SK-N-SH (cell line): ENCODE results near the gene PPM1E. TPM values are rescaled to one million over a fixed set of nuclear protein-coding genes. Genes with fewer than 3 reads are reported as not detected.

Experiments used
- CTCF ChIA-PET: fragments of 300-600, 350-600 bp; formaldehyde crosslinking; extraction: SDS; loops from one replicate; lab custom pipeline; 2021; lab: Yijun Ruan, JAX
- POLR2A ChIA-PET: fragments of 350-600 bp; sonication (Branson Sonifier 250); formaldehyde crosslinking; extraction: SDS; loops from one replicate; lab custom pipeline; 2020; ENCODE audit warnings: antibody characterized with exemption, inconsistent platforms; lab: Yijun Ruan, JAX
- DNase-seq: peaks from one replicate; pipeline ENCODE4 v3.0.0; 2012
- H2AFZ ChIP-seq: fragments of 200-600 bp; sonication (generic); 2 replicates; pipeline ENCODE4 v1.8.1; 2016; ENCODE audit warnings: antibody characterized with exemption, mild to moderate bottlenecking, low read depth
- H3F3A ChIP-seq: fragments of 200-600 bp; sonication (generic); replicated peaks from 2 replicates; pipeline ENCODE3; 2016; ENCODE audit warnings: antibody characterized with exemption, mild to moderate bottlenecking; ENCODE audit not compliant: insufficient read depth
- H3K27ac ChIP-seq, 2 experiments: fragments of 200-500 bp in 1 of 2; fragments of 200-600 bp in 1 of 2; sonication (Bioruptor generic) in 1 of 2; sonication (generic), shearing (Covaris generic) in 1 of 2; 2 replicates each; pipeline versions ENCODE4 v1.5.1 to v1.6.1; 2014 to 2016; ENCODE audit warnings: low read depth in 2 of 2, inconsistent platforms in 1 of 2, low read length in 1 of 2, mild to moderate bottlenecking in 1 of 2, mixed read lengths in 1 of 2
- H3K27me3 ChIP-seq: fragments of 200-600 bp; sonication (generic), shearing (Covaris generic); 2 replicates; pipeline ENCODE4 v1.6.1; 2016; ENCODE audit warnings: mixed run types; ENCODE audit not compliant: insufficient read depth
- H3K36me3 ChIP-seq, 2 experiments: fragments of 200-500 bp in 1 of 2; fragments of 200-600 bp in 1 of 2; sonication (Bioruptor generic) in 1 of 2; sonication (generic) in 1 of 2; replicated peaks in 1 of 2; 2 replicates each; pipeline versions ENCODE3 to v1.5.1; 2014 to 2016; ENCODE audit warnings: low read length in 1 of 2, mild to moderate bottlenecking in 1 of 2; ENCODE audit not compliant: insufficient read depth in 2 of 2, control insufficient read depth in 1 of 2
- H3K4me1 ChIP-seq, 2 experiments: fragments of 200-500 bp in 1 of 2; fragments of 200-600 bp in 1 of 2; sonication (Bioruptor generic) in 1 of 2; sonication (generic), shearing (Covaris generic) in 1 of 2; 2 replicates each; pipeline versions ENCODE4 v1.5.1 to v1.6.1; 2014 to 2016; ENCODE audit warnings: low read depth in 1 of 2, low read length in 1 of 2, mixed run types in 1 of 2; ENCODE audit not compliant: insufficient read depth in 2 of 2, control insufficient read depth in 1 of 2
- H3K4me2 ChIP-seq: fragments of 200-600 bp; sonication (generic), shearing (Covaris generic); 2 replicates; pipeline ENCODE4 v1.6.1; 2017; ENCODE audit warnings: mixed run types
- H3K4me3 ChIP-seq, 2 experiments: fragments of 200-500 bp in 1 of 2; fragments of 200-600 bp in 1 of 2; sonication (Bioruptor generic) in 1 of 2; sonication (generic), shearing (Covaris generic) in 1 of 2; 2 replicates each; pipeline versions ENCODE4 v1.5.1 to v1.8.1; 2014 to 2016; ENCODE audit warnings: low read depth in 2 of 2, inconsistent platforms in 1 of 2, low read length in 1 of 2, mild to moderate bottlenecking in 1 of 2, mixed read lengths in 1 of 2, moderate library complexity in 1 of 2
- H3K79me2 ChIP-seq: fragments of 200-600 bp; sonication (generic); 2 replicates; pipeline ENCODE4 v1.8.1; 2017; ENCODE audit warnings: mild to moderate bottlenecking; ENCODE audit not compliant: insufficient read depth
- H3K9ac ChIP-seq: fragments of 200-600 bp; sonication (generic); 2 replicates; pipeline ENCODE4 v1.6.1; 2017; ENCODE audit warnings: mixed run types
- H3K9me2 ChIP-seq: fragments of 200-600 bp; sonication (generic); 2 replicates; pipeline ENCODE4 v1.6.1; 2017; ENCODE audit warnings: mixed run types
- H3K9me3 ChIP-seq: fragments of 200-600 bp; sonication (generic); 2 replicates; pipeline ENCODE4 v1.6.1; 2017; ENCODE audit warnings: mixed run types, mild to moderate bottlenecking, moderate library complexity
- H4K20me1 ChIP-seq: fragments of 200-600 bp; sonication (generic); 2 replicates; pipeline ENCODE4 v1.6.1; 2017; ENCODE audit warnings: mild to moderate bottlenecking, mixed run types; ENCODE audit not compliant: insufficient read depth
- CHD2 ChIP-seq: fragments of 150-350 bp; IDR thresholded peaks from 2 replicates; pipeline ENCODE4 v1.6.1; 2018; ENCODE audit warnings: low read length; ENCODE audit not compliant: partially characterized antibody
- ELF1 ChIP-seq: IDR thresholded peaks from 2 replicates; pipeline ENCODE4 v1.4.0; 2012
- EP300 ChIP-seq, 2 experiments: IDR thresholded peaks; 2 replicates each; pipeline versions ENCODE4 v1.4.0 to v1.6.1; 2012; ENCODE audit warnings: borderline replicate concordance in 1 of 2, low read depth in 1 of 2, low read length in 1 of 2
- FOXM1 ChIP-seq: IDR thresholded peaks from 2 replicates; pipeline ENCODE4 v1.4.0; 2012; ENCODE audit warnings: low read depth, mild to moderate bottlenecking
- GABPA ChIP-seq: IDR thresholded peaks from 2 replicates; pipeline ENCODE4 v1.4.0; 2012; ENCODE audit warnings: low read depth, mild to moderate bottlenecking
- GATA2 ChIP-seq: sonication (generic); formaldehyde crosslinking; IDR thresholded peaks from 2 replicates; pipeline ENCODE4 v1.5.0; 2020; ENCODE audit warnings: mild to moderate bottlenecking, missing genetic modification reagents
- MEF2A ChIP-seq: IDR thresholded peaks from 2 replicates; pipeline ENCODE4 v1.4.0; 2012; ENCODE audit warnings: low read depth, borderline replicate concordance
- NRF1 ChIP-seq: IDR thresholded peaks from 2 replicates; pipeline ENCODE4 v1.6.1; 2012; ENCODE audit warnings: low read depth, mild to moderate bottlenecking, low read length
- POLR2AphosphoS5 ChIP-seq: IDR thresholded peaks from 2 replicates; pipeline ENCODE4 v1.6.1; 2012; ENCODE audit warnings: low read depth, low read length
- RCOR1 ChIP-seq: fragments of 150-350 bp; IDR thresholded peaks from 2 replicates; pipeline ENCODE4 v1.6.1; 2017; ENCODE audit warnings: antibody characterized with exemption, low read length
- TEAD4 ChIP-seq: IDR thresholded peaks from 2 replicates; pipeline ENCODE4 v1.4.0; 2012; ENCODE audit warnings: mild to moderate bottlenecking, borderline replicate concordance; ENCODE audit not compliant: insufficient read depth
- WGBS: methylation state at CpG from one replicate; pipeline ENCODE4 v1.1.6; 2017; ENCODE audit warnings: low lambda C conversion rate; 5-methylcytosine and 5-hydroxymethylcytosine counted together
- polyA plus RNA-seq, 3 experiments: library from polyadenylated mRNA; depleted of rRNA; stranded (reverse); fragments of >200 nt; gene quantifications; 2 replicates each; pipeline ENCODE4 v1.2.3, GENCODE V29; 2012
- TF ChIP-seq, protein P1 (sequence below): fragments of 200-600 bp; sonication (generic); IDR thresholded peaks from 2 replicates; pipeline ENCODE4 v1.6.1; 2017; ENCODE audit warnings: antibody characterized with exemption, mild to moderate bottlenecking, moderate library complexity
- TF ChIP-seq, protein P2 (sequence below): fragments of 150-350 bp; IDR thresholded peaks from 2 replicates; pipeline ENCODE4 v1.6.1; 2016; ENCODE audit warnings: mild to moderate bottlenecking, low read depth, low read length
- TF ChIP-seq, protein P3 (sequence below): IDR thresholded peaks from 2 replicates; pipeline ENCODE4; 2012

Gene PPM1E
- polyA plus RNA-seq, 1 of the 3 experiments (the other 2 are of a cell fraction), result 0.08 TPM

DNA sequence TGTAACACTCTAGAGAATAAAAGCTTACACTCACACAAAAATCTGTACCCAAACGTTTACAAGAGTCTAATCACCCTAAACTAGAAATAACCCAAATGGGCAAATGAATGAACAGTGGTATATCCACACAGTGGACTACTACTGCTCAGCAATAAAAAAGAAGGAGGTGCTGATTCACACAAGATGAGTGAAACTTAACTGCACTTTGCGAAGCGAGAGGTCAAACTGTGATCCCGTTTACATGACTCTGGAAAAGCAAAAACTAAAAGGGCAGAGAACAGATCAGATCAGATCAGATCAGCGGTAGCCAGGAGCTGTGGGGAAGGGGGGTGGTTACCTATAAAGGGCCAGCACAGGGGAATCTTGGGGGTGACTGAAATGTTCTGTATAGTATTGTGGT, 237.7 kb downstream of the PPM1E start:
- H3K9ac ChIP-seq, result no peak overlapping the region
- CTCF ChIA-PET, result interaction anchor here (0.7 to 14.0 kb wide), 5 partner anchors 12 to 400 kb away, joined by 3 to 204 read pairs (median 10); no protein-coding TSS in a partner anchor

DNA sequence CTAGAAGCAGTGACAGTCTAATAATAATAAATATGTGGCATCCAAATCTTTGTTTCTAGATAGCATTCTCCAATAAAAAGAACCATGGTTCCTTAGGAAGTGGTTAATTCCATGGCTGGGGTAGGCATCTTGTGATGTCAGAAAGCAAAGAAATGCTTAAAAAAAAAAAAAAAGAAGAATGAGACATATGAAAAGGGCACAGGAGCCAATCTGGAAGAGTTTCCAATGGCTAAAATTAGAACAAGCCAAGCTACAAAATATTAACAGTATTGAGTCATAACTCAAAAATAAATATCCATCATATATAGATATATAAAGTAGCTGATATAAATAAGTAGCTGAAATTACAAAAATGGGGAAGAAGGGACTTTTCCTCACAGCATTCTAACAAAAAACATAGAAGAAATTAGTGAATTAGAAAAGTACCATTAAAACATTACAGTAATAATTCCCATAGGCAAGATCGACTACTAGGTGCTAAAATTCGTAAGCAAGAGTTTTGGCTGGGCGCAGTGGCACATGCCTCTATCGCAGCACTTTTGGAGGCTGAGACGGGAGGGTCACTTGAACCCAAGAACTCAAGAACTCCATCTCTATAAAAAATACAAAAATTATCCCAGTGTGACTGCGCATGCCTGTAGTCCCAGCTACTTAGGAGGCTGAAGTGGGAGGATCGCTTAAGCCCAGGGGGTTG, 239.7 kb downstream of the PPM1E start:
- TF ChIP-seq NRF1 (no peak), MEF2A (peak; percentile 87), ELF1 (no peak), GATA2 (CRISPR knock-in tag) (no peak), EP300 (IDR thresholded peaks at IDR 0.05; ENCODE audit: borderline replicate concordance in 1 of 2, low read depth in 1 of 2, low read length in 1 of 2) (no peak), FOXM1 (no peak)
- TF ChIP-seq, protein P1, sequence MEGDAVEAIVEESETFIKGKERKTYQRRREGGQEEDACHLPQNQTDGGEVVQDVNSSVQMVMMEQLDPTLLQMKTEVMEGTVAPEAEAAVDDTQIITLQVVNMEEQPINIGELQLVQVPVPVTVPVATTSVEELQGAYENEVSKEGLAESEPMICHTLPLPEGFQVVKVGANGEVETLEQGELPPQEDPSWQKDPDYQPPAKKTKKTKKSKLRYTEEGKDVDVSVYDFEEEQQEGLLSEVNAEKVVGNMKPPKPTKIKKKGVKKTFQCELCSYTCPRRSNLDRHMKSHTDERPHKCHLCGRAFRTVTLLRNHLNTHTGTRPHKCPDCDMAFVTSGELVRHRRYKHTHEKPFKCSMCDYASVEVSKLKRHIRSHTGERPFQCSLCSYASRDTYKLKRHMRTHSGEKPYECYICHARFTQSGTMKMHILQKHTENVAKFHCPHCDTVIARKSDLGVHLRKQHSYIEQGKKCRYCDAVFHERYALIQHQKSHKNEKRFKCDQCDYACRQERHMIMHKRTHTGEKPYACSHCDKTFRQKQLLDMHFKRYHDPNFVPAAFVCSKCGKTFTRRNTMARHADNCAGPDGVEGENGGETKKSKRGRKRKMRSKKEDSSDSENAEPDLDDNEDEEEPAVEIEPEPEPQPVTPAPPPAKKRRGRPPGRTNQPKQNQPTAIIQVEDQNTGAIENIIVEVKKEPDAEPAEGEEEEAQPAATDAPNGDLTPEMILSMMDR, result no peak
- TF ChIP-seq, protein P2, sequence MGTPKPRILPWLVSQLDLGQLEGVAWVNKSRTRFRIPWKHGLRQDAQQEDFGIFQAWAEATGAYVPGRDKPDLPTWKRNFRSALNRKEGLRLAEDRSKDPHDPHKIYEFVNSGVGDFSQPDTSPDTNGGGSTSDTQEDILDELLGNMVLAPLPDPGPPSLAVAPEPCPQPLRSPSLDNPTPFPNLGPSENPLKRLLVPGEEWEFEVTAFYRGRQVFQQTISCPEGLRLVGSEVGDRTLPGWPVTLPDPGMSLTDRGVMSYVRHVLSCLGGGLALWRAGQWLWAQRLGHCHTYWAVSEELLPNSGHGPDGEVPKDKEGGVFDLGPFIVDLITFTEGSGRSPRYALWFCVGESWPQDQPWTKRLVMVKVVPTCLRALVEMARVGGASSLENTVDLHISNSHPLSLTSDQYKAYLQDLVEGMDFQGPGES, result no peak
- 87% methylated on average over 7 of the region's 7 CpGs for WGBS
- ChIA-PET CTCF (interaction anchor here (0.7 to 14.0 kb wide), 5 partner anchors 10 to 477 kb away, joined by 3 to 204 read pairs (median 5); no protein-coding TSS in a partner anchor), POLR2A (no interaction called here)
- Histone ChIP-seq H3K79me2 (no peaks in the 10 kb centered on the region), H3K9me2 (no peaks in the 10 kb centered on the region), H3K9ac (no peak overlapping the region), H3F3A (peaks cover 10% of the 10 kb centered on the region), H3K27me3 (no peaks in the 10 kb centered on the region), H3K9me3 (no peaks in the 10 kb centered on the region), H3K4me3 (no peak overlapping the region), H3K4me1 (peaks cover 0 to 4% of the 10 kb centered on the region in 2 experiments; a peak in 1 of 4 replicates), H3K36me3 (peaks cover 15 to 31% of the 10 kb centered on the region in 2 experiments), H3K27ac (peak overlapping the region in 1 of 2 experiments; percentile 53; a peak in 2 of 4 replicates), H2AFZ (no peak overlapping the region), H3K4me2 (no peak overlapping the region), H4K20me1 (no peaks in the 10 kb centered on the region)
- no peak for DNase-seq

More for the DNA sequence above, 237.7 kb downstream of the PPM1E start:
- Histone ChIP-seq H3K27ac (peak overlapping the region in 1 of 2 experiments; percentile 62; a peak in 2 of 4 replicates), H3K9me2 (no peaks in the 10 kb centered on the region), H3K4me3 (no peak overlapping the region), H3K36me3 (peaks cover 9 to 14% of the 10 kb centered on the region in 2 experiments), H3K9me3 (no peaks in the 10 kb centered on the region), H4K20me1 (no peaks in the 10 kb centered on the region), H3K4me2 (no peak overlapping the region), H3K4me1 (peaks cover 0 to 4% of the 10 kb centered on the region in 2 experiments; a peak in 1 of 4 replicates), H3K79me2 (no peaks in the 10 kb centered on the region), H3F3A (peaks cover 10% of the 10 kb centered on the region), H2AFZ (no peak overlapping the region), H3K27me3 (no peaks in the 10 kb centered on the region)
- TF ChIP-seq MEF2A, result no peak
- no peak for TF ChIP-seq CHD2
- TF ChIP-seq, protein P1, result no peak
- no peak for TF ChIP-seq RCOR1
- TF ChIP-seq TEAD4, result no peak
- TF ChIP-seq, protein P3, sequence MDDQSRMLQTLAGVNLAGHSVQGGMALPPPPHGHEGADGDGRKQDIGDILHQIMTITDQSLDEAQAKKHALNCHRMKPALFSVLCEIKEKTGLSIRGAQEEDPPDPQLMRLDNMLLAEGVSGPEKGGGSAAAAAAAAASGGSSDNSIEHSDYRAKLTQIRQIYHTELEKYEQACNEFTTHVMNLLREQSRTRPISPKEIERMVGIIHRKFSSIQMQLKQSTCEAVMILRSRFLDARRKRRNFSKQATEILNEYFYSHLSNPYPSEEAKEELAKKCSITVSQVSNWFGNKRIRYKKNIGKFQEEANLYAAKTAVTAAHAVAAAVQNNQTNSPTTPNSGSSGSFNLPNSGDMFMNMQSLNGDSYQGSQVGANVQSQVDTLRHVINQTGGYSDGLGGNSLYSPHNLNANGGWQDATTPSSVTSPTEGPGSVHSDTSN, result no peak
- TF ChIP-seq POLR2AphosphoS5, result no peak
- no peak for TF ChIP-seq GABPA
- WGBS, result 89% methylated on average over 5 of the region's 5 CpGs
- no peak for DNase-seq
- POLR2A ChIA-PET, result no interaction called here
